ENCODE measurements around the gene RP9. TPM values are rescaled to one million over a fixed set of nuclear protein-coding genes. Genes with fewer than 3 reads are reported as not detected.

Gene RP9
- total and polyA plus RNA-seq, 12 donors: 4.2 to 23.0 (median 12.1) TPM

- Histone ChIP-seq H3K9me3 (replicated peaks in 1 of 3) (peaks cover 0 to 5% (median 0%) of the 10 kb centered on the region in 3 donors), H3K4me3 (peak overlapping the region in 3 of 4 donors; percentile 83 to 99 (median 87)), H3K36me3 (replicated peaks in 1 of 2) (no peaks in the 10 kb centered on the region), H3K27me3 (no peaks in the 10 kb centered on the region), H3K4me1 (replicated peaks in 1 of 2) (peaks cover 25 to 41% of the 10 kb centered on the region in 2 donors), H3K27ac (peak overlapping the region in 1 of 5 donors; percentile 96)
- TF ChIP-seq, protein P1, sequence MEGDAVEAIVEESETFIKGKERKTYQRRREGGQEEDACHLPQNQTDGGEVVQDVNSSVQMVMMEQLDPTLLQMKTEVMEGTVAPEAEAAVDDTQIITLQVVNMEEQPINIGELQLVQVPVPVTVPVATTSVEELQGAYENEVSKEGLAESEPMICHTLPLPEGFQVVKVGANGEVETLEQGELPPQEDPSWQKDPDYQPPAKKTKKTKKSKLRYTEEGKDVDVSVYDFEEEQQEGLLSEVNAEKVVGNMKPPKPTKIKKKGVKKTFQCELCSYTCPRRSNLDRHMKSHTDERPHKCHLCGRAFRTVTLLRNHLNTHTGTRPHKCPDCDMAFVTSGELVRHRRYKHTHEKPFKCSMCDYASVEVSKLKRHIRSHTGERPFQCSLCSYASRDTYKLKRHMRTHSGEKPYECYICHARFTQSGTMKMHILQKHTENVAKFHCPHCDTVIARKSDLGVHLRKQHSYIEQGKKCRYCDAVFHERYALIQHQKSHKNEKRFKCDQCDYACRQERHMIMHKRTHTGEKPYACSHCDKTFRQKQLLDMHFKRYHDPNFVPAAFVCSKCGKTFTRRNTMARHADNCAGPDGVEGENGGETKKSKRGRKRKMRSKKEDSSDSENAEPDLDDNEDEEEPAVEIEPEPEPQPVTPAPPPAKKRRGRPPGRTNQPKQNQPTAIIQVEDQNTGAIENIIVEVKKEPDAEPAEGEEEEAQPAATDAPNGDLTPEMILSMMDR (IDR thresholded peaks at IDR 0.05): no peak
- no peak for TF ChIP-seq POLR2A (IDR thresholded peaks at IDR 0.05)
- intact Hi-C loops (cut with DNase I): no loop called here
- WGBS, 4 donors: 12 to 27% (median 22%) methylated on average over 8 of the region's 8 CpGs
- no peak for DNase-seq
Measured at GRCh38 chr7:33061282-33061937, 47.8 kb downstream of the RP9 start.

- TF ChIP-seq, protein P1 (IDR thresholded peaks at IDR 0.05): no peak
- TF ChIP-seq POLR2A (IDR thresholded peaks at IDR 0.05): no peak
- Histone ChIP-seq H3K27me3 (no peaks in the 10 kb centered on the region), H3K9me3 (replicated peaks in 1 of 3) (no peaks in the 10 kb centered on the region), H3K36me3 (replicated peaks in 1 of 2) (no peaks in the 10 kb centered on the region), H3K4me3 (no peak overlapping the region), H3K4me1 (replicated peaks in 1 of 2) (peaks cover 25 to 41% of the 10 kb centered on the region in 2 donors), H3K27ac (no peak overlapping the region)
- WGBS, 4 donors: 42 to 77% (median 47%) methylated on average over 4 of the region's 4 CpGs
- no peak for DNase-seq
- intact Hi-C loops (cut with DNase I): loop anchor here in 1 of 2 donors (10.0 kb wide), 1 partner anchor 105 kb away; the partner anchor contains the start of gene FKBP9
Measured at GRCh38 chr7:33059635-33060034, 49.6 kb downstream of the RP9 start.

DNA sequence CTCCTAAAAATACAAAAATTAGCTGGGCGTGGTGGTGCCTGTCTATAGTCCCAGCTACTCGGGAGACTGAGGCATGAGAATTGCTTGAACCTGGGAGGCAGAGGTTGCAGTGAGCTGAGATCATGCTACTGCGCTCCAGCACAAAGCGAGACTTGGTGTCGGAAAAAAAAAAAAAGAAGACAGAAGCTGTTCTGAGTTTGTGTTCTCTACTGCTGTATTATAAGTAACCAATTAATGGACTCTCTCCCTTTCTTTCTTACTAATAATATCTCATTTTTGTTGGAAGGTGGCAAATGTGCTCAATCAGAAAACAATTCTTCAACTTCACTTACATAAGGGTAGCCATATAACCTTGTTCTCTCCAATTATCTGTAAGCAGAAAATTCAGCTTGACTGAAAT, 54.0 kb downstream of the RP9 start:
- DNase-seq: no peak
- 93 to 98% (median 98%) methylated on average over 5 of the region's 5 CpGs for WGBS, 4 donors
- Histone ChIP-seq H3K4me1 (replicated peaks in 1 of 2) (peaks cover 6 to 30% of the 10 kb centered on the region in 2 donors), H3K36me3 (replicated peaks in 1 of 2) (no peaks in the 10 kb centered on the region), H3K4me3 (no peak overlapping the region), H3K9me3 (replicated peaks in 1 of 3) (no peaks in the 10 kb centered on the region), H3K27ac (no peak overlapping the region), H3K27me3 (no peaks in the 10 kb centered on the region)
- TF ChIP-seq, protein P1 (IDR thresholded peaks at IDR 0.05): no peak
- no peak for TF ChIP-seq POLR2A (IDR thresholded peaks at IDR 0.05)
- intact Hi-C loops (cut with DNase I): loop anchor here in 1 of 2 donors (10.0 kb wide), 1 partner anchor 100 kb away; the partner anchor contains the start of gene FKBP9

DNA sequence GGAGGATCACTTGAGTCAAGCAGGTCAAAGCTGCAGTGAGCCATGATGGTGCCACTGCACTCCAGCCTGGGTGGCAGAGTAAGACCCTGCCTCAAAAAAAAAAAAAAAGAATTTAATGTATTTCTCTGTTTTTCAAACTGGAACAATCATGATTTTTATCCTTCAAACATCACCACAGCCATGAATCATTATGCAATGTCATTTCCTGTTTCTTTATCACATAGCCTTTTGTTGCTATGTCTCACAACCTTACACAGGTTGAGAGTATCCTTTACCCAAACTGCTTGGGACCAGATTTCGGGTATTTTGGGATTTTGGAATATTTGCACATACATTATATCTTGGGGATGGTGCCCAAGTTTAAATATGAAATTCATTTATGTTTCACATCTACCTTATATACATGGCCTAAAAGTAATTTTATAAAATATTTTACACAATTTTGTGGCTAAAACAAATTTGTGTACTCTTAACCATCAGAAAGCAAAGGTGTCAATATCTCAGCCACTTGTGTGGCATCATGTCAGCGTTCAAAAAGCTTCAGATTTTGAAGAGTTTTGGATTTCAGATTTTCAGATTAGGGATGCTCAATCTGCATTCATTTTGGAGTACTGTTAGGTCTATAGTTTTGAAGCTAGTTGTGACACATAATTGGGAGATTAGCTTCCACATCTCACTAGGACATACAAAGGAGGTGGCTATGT, 54.8 kb downstream of the RP9 start:
- TF ChIP-seq POLR2A (IDR thresholded peaks at IDR 0.05): no peak
- TF ChIP-seq, protein P1 (IDR thresholded peaks at IDR 0.05): no peak
- DNase-seq: no peak
- 76 to 87% (median 84%) methylated on average over 2 of the region's 2 CpGs for WGBS, 4 donors
- Histone ChIP-seq H3K4me1 (replicated peaks in 1 of 2) (peaks cover 1 to 30% of the 10 kb centered on the region in 2 donors), H3K9me3 (replicated peaks in 1 of 3) (no peaks in the 10 kb centered on the region), H3K36me3 (replicated peaks in 1 of 2) (no peaks in the 10 kb centered on the region), H3K4me3 (no peak overlapping the region), H3K27me3 (no peaks in the 10 kb centered on the region), H3K27ac (no peak overlapping the region)
- intact Hi-C loops (cut with DNase I): loop anchor here in 1 of 2 donors (10.0 kb wide), 1 partner anchor 100 kb away; the partner anchor contains the start of gene FKBP9

All from adrenal gland (tissue), 12 donors.